Activated CD4-positive, alpha-beta T cell treated with anti-CD3 and anti-CD28 coated beads, Interleukin-2, amount 50 U/mL, for 24 hours (primary cell): ENCODE data around the gene SLC22A2.

Experiments
- DNase-seq, 2 donors: peaks; one replicate each; pipeline ENCODE4 v3.0.0-alpha.2; 2020; ENCODE audit warnings: low read depth in 1 of 2, low spot score in 1 of 2

Gene SLC22A2

DNA sequence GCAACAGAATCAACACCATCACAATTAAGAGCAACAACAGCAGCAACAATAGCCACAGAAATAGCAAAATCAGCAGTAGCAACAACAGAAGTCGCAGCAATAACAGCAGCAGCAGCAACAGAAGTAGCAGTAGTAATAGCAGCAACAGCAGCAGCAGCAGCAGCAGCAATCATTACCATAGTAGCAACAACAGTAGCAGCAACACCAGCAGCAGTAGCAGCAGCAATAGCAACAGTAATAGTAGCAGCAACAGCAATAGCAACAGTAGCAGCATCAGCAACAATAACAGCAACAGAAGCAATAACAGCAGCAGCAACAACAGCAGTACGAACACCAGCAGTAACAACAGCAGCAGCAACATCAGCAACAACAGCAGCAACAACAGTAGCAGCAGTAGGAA lies 39.8 kb downstream of the SLC22A2 start:
- no peak for DNase-seq

- DNase-seq = no peak
Observed at GRCh38 chr6:160217863-160218262, 40.8 kb downstream of the SLC22A2 start.

DNA sequence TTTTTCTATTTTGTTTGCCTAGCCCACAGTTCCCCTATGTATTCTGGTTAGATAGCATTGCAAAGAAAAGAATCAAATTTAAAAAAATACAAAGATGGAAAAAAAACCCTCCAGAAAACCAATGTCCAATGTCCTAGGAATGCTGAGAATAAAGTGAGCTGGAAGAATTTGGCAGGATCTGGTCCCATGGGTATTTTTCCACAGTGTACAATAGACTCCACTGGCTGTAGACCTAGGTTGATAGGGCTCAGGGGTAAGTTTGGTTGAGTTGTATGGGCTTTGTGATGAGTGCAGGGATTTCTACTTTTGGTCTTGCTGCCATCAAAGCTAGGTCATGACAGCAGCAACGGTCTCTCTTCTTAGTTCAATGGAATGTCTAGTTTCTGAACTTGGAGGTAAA lies 41.5 kb downstream of the SLC22A2 start:
- DNase-seq = no peak

GRCh38 chr6:160215232-160215631 lies 43.4 kb downstream of the SLC22A2 start:
- DNase-seq = no peak

GRCh38 chr6:160207618-160208017 lies 51.0 kb downstream of the SLC22A2 start:
- DNase-seq = no peak

GRCh38 chr6:160204710-160205109 lies 53.9 kb downstream of the SLC22A2 start:
- DNase-seq = no peak

- no peak for DNase-seq
Observed at GRCh38 chr6:160203953-160204352, 54.7 kb downstream of the SLC22A2 start.

DNA sequence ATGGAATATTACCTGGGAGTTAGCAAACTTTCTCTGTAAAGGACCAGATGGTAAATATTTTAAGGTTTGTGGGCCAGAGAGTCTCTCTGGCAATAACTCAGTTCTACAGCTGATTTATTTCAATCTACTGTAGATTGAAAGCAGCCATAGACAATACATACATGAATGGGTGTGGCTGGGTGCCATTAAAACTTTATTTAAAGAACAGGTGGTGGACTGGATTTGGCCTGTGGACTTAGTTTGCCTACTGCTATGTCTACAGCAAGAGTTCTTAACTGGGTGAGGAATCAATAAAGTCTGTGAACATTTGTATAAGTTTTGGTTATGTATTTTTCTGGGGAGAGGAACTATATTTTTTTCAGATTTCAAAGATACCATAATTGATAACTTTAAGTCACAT lies 55.1 kb downstream of the SLC22A2 start:
- no peak for DNase-seq

GRCh38 chr6:160203076-160203475 lies 55.5 kb downstream of the SLC22A2 start:
- DNase-seq = no peak

DNA sequence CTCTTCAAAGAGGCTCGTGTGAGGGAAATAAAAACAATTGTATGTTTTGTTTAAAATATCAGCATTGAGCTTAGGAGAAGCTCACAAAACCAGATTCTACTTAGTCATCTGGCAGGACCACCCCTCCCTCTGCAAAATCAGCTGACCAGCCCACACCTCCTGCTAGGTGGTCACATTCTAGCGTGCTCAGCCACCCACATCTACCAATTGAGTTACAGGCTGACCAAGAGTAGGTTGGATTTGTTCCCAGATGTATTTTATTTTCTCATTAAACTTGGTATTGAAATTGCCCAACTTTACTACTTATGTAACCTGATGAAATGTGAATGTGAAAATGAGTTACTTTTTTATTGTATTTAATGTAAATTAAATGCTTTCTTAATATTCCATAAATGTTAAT lies 56.2 kb downstream of the SLC22A2 start:
- no peak for DNase-seq

DNA sequence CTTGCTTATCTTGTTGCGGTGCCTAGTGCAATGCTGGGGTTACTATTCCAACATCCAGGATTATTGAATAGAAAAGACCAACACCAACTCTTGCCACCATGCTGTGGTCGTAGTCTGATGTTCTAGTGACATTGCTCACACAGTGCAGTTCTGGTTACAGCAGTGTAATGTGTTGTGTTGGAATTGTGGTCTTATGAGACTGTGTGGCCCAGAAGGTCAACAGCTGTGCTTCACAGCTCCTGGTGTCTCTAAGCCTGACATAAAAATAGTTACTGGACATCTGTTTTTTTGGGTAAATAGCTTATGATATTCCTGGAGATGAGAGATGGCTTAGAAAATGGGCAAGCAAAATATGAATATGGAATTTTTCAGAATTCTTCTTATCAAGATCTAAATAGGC lies 57.6 kb downstream of the SLC22A2 start:
- no peak for DNase-seq

- DNase-seq = no peak
Observed at GRCh38 chr6:160198606-160199211, 59.9 kb downstream of the SLC22A2 start.

- DNase-seq = no peak
Observed at GRCh38 chr6:160197662-160198061, 61.0 kb downstream of the SLC22A2 start.

DNA sequence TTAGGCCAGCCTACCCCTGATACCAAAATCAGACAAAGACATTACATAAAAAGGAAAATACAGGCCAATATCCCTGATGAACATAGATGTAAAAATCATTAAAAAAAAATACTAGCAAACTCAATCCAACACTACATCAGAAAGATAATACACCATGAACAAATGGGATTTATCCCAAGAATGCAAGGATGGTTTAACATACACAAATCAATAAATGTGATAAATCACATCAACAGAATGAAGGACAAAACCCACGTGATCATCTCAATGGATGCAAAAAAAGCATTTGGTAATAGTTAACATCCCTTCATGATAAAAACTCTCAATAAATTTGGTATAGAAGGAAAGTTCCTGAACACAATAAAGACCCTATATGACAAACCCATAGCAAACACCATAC lies 63.8 kb downstream of the SLC22A2 start:
- DNase-seq = no peak

GRCh38 chr6:160192840-160193239 lies 65.8 kb downstream of the SLC22A2 start:
- no peak for DNase-seq

- DNase-seq = no peak
Observed at GRCh38 chr6:160190973-160191372, 67.6 kb downstream of the SLC22A2 start.

DNA sequence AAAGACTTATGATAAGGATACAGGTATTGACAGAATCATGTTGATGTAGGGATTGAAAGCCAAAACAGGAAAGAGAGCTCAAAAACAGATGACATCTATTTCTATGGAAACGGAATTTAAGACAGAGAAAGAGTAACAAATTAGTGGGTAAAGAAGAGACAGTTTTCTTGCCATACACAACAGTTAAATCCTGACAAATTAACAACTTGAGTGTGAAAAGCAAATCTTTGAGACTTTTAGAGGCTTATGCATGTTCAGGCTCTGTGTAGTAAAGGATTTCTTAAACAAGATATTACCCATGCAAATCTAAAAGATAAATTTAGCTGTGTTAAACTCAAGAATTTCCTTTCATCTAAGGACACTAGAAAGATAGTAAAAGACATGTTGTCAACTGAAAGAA lies 68.5 kb downstream of the SLC22A2 start:
- DNase-seq = no peak

GRCh38 chr6:160188773-160189172 lies 69.8 kb downstream of the SLC22A2 start:
- no peak for DNase-seq

DNA sequence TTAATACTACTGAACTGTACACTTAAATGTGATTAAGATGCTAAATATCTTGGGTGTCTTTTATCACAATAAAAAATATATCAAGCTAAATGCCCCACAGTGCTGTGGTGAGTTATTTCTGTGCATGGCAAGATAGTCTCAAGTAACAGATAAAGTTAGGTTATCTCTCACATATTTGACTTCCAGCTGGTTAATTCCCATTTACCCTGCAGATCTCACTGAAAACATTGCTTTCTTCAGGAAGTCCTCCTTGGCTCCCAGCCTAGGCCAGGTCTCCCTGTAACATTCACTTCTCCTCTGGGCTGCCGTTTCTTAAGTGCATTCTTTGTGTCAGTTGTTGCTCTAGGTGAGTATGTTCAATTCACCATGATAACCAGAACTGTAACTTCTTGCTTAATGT lies 77.9 kb downstream of the SLC22A2 start:
- no peak for DNase-seq

DNA sequence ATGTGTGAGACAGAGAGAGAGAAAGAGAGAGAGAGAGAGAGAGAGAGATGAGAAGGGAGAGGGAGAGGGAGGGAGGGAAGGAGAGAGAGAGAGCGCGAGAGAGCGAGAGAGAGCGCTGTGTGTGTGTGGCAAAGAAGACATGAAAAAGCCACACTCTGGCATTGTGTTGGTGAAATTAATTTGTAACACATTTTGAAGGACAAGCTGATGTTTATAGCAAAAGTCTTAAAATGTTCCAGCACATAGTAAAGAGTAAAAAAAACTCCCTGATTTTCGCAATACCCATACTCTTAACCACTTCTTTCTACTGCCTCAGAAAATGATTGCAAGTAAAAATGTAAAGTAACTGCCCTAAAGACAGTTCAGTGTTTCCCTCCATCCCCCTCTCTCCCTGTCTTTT lies 80.3 kb downstream of the SLC22A2 start:
- no peak for DNase-seq

GRCh38 chr6:160177220-160177619 lies 81.4 kb downstream of the SLC22A2 start:
- no peak for DNase-seq

DNA sequence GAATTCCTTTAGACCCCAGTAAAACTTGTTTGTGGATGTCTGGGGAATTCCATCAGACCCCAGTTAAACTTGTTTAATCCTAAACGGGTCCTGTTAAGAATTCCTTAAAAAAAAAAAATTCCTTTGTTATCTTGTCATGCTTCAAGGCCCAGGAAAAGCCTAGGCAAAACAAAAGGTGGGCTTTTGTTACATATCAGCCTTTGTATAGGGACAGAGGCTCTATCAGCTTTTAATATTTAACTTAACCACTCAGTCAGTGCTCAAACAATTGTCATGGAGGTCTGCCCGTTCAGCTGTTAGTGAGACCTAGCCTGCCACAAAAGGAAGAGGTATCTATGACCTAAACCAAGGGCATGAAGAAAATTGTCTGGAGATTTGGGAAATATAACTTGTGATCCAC lies 83.9 kb downstream of the SLC22A2 start:
- no peak for DNase-seq

- DNase-seq = no peak
Observed at GRCh38 chr6:160173806-160174527, 84.7 kb downstream of the SLC22A2 start.
